ENCODE measurements around the gene PLOD2.

PLOD2 gene

DNA sequence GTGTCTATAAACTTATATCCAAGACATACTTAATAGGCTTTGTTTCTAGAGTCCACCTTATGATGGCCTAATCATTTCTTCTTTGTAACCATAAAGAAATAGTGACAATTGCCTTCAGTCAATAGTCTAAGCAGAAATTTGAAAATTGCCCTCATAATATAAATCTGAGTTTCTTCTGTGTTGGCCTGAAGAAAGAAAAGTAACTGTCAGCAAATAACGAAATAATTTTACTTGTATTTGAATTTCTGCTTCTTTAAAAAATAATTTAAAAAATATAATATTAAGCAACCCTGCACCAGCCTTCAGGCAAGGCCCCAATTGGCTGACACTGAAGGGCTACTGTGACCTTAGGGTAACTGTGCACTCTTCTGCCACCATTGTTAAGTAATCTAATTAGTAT is 113.5 kb downstream of the PLOD2 start:
- no peak for DNase-seq (ENCODE audit: low read depth in 2 of 2, low spot score in 1 of 2)

DNA sequence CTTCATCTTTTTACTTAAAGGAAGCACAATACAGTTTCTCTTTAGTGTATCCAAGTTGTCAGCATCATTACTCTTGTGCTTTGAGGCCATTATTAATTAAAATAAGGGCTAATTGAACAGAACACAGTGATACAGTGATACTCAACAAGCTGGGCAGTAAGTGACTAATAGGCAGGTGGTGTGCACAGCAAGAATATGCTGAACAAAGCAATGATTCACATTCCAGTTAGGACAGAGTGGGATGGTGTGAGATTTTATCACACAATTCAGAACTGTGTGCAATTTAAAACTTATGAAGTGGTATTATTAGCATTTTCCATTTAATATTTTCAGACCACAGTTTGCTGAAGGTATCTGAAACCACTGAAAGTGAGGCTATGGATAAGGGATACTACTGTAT is 116.9 kb downstream of the PLOD2 start:
- no peak for DNase-seq (ENCODE audit: low read depth in 2 of 2, low spot score in 1 of 2)

DNA sequence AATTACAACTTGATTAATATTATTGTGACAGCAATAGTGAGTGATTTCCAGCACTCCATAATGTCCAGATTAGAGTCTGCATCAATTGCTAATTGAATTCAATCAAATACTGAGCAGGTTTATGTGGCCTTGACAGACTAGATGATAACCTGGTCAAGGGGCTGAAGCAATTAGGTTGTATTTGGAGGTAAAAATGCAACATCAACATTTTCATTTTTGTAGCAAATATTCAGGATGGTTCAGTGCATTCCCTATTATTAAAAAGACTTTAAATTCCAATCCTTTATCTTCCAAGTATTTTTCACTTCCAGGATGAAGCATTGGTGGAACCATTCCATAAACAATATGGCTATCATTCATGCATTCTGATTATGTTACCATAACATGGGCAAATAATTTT is 120.4 kb downstream of the PLOD2 start:
- DNase-seq (ENCODE audit: low read depth in 2 of 2, low spot score in 1 of 2): no peak

DNA sequence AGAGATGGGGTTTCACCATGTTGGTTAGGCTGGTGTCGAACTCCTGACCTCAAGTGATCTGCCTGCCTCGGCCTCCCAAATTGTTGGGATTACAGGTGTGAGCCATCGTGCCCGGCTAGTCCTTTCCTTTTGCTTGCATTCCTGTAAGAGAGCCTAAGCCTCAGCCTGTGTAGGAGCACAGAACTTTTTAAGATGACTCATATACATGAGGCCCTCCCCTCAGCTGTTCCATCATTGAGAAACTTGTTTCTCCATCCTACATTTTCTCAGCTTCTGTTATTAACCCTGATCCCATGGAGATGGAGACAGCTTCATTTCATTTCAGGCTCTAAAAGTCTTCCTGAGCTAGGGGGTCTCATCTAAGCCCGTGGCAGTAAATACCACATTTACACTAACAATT is 123.3 kb downstream of the PLOD2 start:
- no peak for DNase-seq (ENCODE audit: low read depth in 2 of 2, low spot score in 1 of 2)

DNA sequence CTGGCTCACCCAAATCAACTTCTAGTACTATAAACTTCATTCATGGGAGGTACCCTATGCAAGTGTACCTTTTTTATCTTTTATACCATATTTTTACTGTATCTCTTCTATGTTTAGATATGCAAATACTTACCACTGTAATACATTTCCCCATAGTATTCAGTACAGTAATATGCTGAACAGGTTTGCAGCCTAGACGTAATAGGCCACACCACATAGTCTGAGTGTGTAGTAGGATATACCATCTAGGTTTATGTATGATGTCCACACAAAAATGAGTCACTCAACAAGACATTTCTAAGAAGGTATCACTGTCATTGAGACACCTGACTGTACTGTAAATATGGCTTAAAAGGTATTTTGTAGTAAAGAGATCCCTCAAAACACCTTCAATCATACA is 124.7 kb downstream of the PLOD2 start:
- DNase-seq (ENCODE audit: low read depth in 2 of 2, low spot score in 1 of 2): no peak

DNA sequence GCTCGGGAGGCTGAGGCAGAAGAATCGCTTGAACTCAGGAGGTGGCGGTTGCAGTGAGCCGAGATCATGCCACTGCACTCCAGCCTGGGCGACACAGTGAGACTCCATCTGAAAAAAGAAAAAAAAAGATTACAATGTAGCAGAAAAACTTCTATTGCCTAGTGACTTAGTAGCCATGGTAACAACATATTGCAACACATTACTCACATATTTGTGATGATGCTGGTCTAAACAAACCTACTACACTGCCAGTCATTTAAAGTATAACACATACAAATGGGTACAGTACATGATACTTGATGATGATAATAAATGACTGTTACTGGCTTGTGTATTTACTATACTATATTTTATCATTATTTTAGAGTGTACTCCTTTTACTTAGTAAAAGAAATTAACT is 125.6 kb downstream of the PLOD2 start:
- DNase-seq (ENCODE audit: low read depth in 2 of 2, low spot score in 1 of 2): no peak

DNA sequence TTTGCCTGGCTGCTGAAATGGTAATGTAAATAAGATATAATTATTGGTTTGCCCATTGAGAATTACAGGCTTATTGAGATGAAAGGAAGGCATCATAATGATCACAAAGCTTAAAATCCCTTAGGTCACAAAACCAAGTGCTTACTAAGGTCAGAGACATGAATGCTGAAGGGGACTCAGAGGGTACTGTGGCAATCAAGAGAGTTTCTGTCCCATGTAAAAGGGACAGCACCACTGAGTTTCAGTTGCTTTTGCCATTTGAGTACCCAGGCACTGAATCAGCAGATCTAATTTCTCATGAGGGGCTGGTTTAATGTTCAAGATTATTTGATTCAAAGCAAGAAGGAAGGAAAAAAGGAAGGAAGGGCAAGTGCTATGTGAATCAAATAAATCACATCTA is 127.0 kb downstream of the PLOD2 start:
- DNase-seq (ENCODE audit: low read depth in 2 of 2, low spot score in 1 of 2): no peak

DNA sequence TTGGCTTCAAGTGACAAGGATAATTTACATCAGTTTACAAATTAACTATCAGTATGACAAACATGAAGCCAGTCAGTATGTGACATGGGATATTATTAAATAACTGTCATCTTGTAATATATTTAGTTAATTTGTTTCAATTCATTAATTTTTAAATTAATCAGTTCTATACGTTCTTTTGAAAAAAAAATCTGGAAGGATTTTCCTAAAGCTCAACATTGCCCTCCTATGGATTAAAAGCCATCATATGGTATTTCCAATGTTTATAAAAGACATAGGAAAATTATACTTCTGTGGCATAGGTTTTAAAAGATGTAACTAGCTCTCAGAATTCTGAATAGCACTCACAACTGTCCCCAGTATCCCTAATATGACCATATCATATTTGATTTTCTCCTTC is 134.4 kb downstream of the PLOD2 start:
- no peak for DNase-seq (ENCODE audit: low read depth in 2 of 2, low spot score in 1 of 2)

DNA sequence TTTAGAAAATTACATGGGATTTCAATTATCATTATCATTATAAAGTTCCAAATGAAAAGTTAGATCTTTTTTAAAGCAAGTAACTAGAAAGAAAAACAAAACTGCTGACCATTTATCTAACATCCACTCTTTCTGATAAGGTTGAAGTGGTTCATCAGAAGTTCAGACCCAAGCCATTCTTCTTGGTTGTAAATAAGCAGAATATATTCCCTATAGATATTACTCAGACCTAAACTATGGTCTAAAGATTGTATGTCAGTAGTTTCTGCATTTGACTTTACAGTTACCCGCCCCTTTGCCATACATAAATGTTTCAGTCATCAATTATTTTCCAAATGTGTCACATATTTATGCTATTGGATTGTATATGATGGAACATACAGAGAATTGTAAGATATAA is 136.7 kb downstream of the PLOD2 start:
- DNase-seq (ENCODE audit: low read depth in 2 of 2, low spot score in 1 of 2): no peak

DNA sequence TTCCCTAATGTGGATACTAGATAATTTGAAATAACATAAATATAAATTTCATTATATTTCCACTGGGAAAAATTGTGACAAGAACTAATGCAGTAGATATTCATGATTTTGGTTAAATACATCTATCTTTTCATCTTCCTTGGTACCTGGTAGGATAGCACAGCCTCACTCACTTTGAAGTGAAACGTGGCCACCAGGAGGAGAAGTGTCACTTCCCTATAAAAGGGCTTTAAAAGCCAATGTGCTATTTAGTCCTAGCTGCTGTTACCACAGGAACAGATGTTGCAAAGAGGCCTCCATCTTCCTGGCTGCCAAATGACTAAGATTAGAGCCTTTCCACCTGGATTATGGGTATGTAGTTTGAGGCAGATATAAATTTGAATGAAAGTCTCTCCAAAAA is 140.0 kb downstream of the PLOD2 start:
- no peak for DNase-seq (ENCODE audit: low read depth in 2 of 2, low spot score in 1 of 2)

DNA sequence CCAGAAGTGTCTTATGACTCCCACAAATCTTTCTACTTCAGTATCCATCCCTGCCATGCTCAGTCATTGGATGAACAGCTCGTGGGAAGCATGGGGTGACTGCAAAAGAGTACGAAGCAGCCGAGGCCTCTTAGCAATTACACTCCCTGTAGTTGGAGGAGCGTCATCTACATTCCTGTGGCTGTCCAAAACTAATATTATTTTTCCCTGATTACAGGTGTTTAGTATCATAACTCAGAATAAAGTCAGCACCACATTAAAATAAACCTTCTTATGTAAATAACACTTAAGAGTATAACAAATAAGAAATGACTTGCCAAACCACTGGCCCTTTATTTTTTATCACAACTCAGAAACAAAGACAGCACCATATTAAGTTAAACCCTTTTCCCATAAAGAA is 141.5 kb downstream of the PLOD2 start:
- no peak for DNase-seq (ENCODE audit: low read depth in 2 of 2, low spot score in 1 of 2)
